ENCODE measurements around the gene KIAA1328.
A peak's percentile ranks its signal among the peaks of the same experiment; 100 is the strongest.

Gene KIAA1328

DNA sequence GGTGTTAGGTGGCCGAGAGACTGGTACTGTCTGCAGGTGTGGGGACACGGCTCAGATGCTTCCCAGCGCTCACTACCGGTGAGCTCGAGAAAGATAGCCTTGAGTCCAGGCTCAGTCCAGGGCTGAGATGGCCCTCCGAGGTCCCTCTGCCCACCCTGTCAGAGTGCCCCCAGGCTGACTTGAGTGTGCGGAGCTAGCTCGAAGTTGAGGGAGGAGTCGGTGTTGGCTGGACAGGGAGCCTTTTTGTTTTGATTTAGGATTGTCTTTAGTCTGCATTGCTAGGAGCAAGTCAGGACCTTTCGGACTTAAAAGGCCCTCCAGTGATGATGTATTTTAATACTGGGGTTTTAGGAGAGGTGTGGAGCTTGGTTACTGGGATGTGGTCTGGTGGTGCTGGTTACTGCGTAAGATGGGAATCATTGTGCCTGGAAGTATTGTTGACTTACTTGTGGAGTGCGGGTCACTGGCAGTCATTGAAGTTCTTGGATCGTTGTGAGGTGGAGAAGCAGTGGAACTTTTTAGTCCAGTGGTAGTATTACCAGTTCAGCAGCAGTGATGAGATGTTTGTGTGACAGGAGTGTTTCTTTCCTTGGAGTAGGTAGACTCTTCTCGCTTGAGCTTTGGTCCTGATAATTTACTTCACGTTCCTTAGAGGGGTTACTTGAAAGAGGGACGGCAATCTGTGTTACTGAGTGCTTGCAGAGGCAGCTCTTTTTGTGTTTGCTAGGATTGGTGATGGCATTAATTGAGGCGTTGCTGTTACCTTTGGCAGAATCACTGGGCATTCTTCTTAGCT lies 633 bp downstream of the KIAA1328 start:
- no peak for DNase-seq
- H3K27me3 ChIP-seq, result no peaks in the 10 kb centered on the region
- H3K9me3 ChIP-seq, result no peaks in the 10 kb centered on the region
- no peaks in the 10 kb centered on the region for H3K36me3 ChIP-seq
- H3K4me3 ChIP-seq (ENCODE audit: low read depth, low read length), result peak overlapping the region; percentile 76
- TF ChIP-seq, protein P1, sequence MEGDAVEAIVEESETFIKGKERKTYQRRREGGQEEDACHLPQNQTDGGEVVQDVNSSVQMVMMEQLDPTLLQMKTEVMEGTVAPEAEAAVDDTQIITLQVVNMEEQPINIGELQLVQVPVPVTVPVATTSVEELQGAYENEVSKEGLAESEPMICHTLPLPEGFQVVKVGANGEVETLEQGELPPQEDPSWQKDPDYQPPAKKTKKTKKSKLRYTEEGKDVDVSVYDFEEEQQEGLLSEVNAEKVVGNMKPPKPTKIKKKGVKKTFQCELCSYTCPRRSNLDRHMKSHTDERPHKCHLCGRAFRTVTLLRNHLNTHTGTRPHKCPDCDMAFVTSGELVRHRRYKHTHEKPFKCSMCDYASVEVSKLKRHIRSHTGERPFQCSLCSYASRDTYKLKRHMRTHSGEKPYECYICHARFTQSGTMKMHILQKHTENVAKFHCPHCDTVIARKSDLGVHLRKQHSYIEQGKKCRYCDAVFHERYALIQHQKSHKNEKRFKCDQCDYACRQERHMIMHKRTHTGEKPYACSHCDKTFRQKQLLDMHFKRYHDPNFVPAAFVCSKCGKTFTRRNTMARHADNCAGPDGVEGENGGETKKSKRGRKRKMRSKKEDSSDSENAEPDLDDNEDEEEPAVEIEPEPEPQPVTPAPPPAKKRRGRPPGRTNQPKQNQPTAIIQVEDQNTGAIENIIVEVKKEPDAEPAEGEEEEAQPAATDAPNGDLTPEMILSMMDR (IDR thresholded peaks at IDR 0.05; ENCODE audit: low read depth, low read length), result 0 out of 2 replicates have a peak, but pooled peaks have one; percentile 1
- no peaks in the 10 kb centered on the region; the same call in 1 of the 2 replicates for H3K4me1 ChIP-seq

DNA sequence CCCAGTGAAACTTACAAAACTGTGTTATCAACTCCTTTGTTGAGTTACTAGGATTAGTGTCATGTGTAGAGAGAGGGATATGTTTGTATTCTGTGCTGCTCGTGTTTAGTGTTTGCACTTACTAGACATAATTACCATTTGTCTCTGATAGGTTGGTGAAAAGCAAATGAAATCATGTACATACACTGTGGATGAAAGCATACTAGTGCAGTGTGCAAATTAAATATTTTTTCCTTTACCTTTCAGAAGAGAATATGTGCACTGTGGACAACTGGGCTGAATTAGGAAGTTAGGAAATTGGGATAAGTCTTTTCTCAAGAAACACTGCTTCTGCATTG lies 1.2 kb downstream of the KIAA1328 start:
- TF ChIP-seq, protein P1 (IDR thresholded peaks at IDR 0.05; ENCODE audit: low read depth, low read length), result no peak
- DNase-seq, result no peak
- H3K4me3 ChIP-seq (ENCODE audit: low read depth, low read length), result peak overlapping the region; percentile 76; the same call in 1 of the 2 replicates
- H3K4me1 ChIP-seq, result no peaks in the 10 kb centered on the region; the same call in 1 of the 2 replicates
- H3K9me3 ChIP-seq, result no peaks in the 10 kb centered on the region
- no peaks in the 10 kb centered on the region for H3K36me3 ChIP-seq
- H3K27me3 ChIP-seq, result no peaks in the 10 kb centered on the region

DNA sequence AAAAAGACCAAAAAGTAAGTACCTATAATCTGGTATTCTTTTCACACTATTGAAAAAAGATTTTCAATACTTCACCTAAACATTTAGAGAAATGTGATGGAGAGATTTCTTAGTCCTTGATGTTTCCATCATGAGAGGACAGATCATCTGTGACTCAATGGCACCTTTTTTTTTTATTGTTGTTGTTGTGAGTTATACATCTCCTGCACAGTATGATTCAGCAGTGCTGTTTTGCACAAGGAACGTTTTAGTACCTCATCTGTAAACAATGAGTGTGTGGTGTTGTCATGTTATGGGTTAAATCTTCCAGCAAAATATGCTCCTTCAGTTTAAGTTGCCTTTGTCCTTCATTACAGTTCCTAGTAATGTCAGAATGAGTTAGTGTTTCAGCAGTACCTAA lies 2.2 kb downstream of the KIAA1328 start:
- TF ChIP-seq, protein P1 (IDR thresholded peaks at IDR 0.05; ENCODE audit: low read depth, low read length), result no peak
- H3K9me3 ChIP-seq, result no peaks in the 10 kb centered on the region
- no peaks in the 10 kb centered on the region for H3K27me3 ChIP-seq
- no peak for DNase-seq
- H3K4me1 ChIP-seq, result no peaks in the 10 kb centered on the region; the same call in 1 of the 2 replicates
- H3K36me3 ChIP-seq, result no peaks in the 10 kb centered on the region
- no peak overlapping the region for H3K4me3 ChIP-seq (ENCODE audit: low read depth, low read length)

DNA sequence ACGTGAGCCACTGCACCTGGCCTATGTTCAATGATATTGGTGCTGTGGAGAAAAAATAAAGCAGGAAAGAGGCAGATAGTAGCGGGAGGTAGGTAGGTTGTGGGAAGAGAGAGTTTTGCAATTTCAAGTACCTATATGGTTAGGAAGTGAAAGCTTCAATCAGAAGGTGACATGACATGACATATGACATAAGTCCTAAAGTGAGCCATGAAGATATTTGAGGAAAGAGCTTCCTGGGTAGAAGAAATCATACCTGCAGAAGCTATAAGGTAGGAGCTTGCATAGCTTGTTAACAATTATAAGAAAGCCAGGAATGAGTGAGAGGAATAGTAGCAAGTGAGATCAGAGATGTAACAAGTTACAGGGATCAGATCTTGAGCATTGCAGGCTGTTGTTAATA lies 4.2 kb downstream of the KIAA1328 start:
- no peak for DNase-seq
- Histone ChIP-seq H3K4me3 (ENCODE audit: low read depth, low read length) (no peak overlapping the region), H3K36me3 (no peaks in the 10 kb centered on the region), H3K27me3 (no peaks in the 10 kb centered on the region), H3K4me1 (no peaks in the 10 kb centered on the region; the same call in 1 of the 2 replicates), H3K9me3 (no peaks in the 10 kb centered on the region)
- TF ChIP-seq, protein P1 (IDR thresholded peaks at IDR 0.05; ENCODE audit: low read depth, low read length), result no peak

DNA sequence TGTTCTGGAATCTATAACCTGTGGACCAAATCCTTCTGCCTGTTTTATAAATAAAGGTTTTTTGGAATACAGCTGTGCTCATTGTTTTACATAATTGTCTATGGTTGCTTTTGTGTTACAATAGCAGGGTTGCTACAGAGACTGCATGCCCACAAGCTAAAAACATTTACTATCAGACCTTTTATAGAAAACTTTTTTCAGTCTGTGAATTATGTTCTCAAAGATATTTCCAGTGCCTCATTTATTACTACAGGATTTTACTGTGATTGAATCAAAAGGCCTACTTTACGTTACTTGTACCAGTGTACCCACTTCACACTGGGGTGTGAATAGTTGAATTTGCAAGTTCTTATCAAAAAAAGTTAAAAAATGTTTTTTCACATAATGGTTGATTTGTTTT lies 7.0 kb downstream of the KIAA1328 start:
- no peak for DNase-seq
- TF ChIP-seq, protein P1 (IDR thresholded peaks at IDR 0.05; ENCODE audit: low read depth, low read length), result no peak
- Histone ChIP-seq H3K4me1 (no peaks in the 10 kb centered on the region), H3K9me3 (no peaks in the 10 kb centered on the region), H3K4me3 (ENCODE audit: low read depth, low read length) (no peak overlapping the region), H3K36me3 (no peaks in the 10 kb centered on the region), H3K27me3 (no peaks in the 10 kb centered on the region)

DNA sequence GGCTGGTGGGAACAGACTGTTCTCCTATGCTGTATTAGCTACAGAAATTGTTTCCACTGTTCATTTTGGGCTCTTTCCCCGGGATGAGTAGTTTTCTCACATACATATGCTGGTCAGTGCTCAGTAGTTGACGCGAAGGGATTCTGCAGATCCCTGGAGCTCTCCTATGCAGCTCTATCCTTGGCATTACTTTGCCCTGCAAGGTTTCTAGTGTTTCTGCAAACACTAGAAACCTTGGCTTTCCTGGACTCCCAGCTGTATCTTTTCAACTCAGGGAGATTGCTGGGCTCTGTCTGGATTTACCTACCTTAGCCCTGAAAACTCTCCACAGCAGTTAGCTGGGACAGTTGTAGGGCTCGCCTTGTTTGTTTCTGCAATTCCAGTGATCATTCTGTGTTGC lies 10.9 kb downstream of the KIAA1328 start:
- no peaks in the 10 kb centered on the region for H3K27me3 ChIP-seq
- H3K36me3 ChIP-seq, result no peaks in the 10 kb centered on the region
- TF ChIP-seq, protein P1 (IDR thresholded peaks at IDR 0.05; ENCODE audit: low read depth, low read length), result no peak
- no peak for DNase-seq
- no peaks in the 10 kb centered on the region for H3K4me1 ChIP-seq
- no peaks in the 10 kb centered on the region for H3K9me3 ChIP-seq
- H3K4me3 ChIP-seq (ENCODE audit: low read depth, low read length), result no peak overlapping the region

All from BE2C (cell line).